Measurements from ENCODE around the gene LINC00237. TPM values are rescaled to one million over a fixed set of nuclear protein-coding genes. Genes with fewer than 3 reads are reported as not detected.

LINC00237 gene
- total and polyA plus RNA-seq, 9 donors: 0.72 TPM; not detected in 8

- intact Hi-C loops (cut with DNase I): no loop called here
- Histone ChIP-seq H3K9me3 (no peaks in the 10 kb centered on the region), H3K36me3 (no peaks in the 10 kb centered on the region), H3K4me1 (ENCODE audit: insufficient read depth) (no peaks in the 10 kb centered on the region), H3K27ac (peak overlapping the region in 1 of 2 donors; percentile 57), H3K27me3 (no peaks in the 10 kb centered on the region), H3K4me3 (peak overlapping the region; percentile 97)
- no peak for TF ChIP-seq EP300 (IDR thresholded peaks at IDR 0.05)
- TF ChIP-seq POLR2A (IDR thresholded peaks at IDR 0.05): no peak
- TF ChIP-seq, protein P1, sequence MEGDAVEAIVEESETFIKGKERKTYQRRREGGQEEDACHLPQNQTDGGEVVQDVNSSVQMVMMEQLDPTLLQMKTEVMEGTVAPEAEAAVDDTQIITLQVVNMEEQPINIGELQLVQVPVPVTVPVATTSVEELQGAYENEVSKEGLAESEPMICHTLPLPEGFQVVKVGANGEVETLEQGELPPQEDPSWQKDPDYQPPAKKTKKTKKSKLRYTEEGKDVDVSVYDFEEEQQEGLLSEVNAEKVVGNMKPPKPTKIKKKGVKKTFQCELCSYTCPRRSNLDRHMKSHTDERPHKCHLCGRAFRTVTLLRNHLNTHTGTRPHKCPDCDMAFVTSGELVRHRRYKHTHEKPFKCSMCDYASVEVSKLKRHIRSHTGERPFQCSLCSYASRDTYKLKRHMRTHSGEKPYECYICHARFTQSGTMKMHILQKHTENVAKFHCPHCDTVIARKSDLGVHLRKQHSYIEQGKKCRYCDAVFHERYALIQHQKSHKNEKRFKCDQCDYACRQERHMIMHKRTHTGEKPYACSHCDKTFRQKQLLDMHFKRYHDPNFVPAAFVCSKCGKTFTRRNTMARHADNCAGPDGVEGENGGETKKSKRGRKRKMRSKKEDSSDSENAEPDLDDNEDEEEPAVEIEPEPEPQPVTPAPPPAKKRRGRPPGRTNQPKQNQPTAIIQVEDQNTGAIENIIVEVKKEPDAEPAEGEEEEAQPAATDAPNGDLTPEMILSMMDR (IDR thresholded peaks at IDR 0.05): no peak
- WGBS, 3 donors: 2 to 3% (median 2%) methylated on average over 24 to 25 of the region's 25 CpGs
- DNase-seq: peak in 4 of 5 donors; percentile 31 to 51 (median 38)
These were observed 19.1 kb upstream of the LINC00237 start for GRCh38 chr20:21125072-21125848.

DNA sequence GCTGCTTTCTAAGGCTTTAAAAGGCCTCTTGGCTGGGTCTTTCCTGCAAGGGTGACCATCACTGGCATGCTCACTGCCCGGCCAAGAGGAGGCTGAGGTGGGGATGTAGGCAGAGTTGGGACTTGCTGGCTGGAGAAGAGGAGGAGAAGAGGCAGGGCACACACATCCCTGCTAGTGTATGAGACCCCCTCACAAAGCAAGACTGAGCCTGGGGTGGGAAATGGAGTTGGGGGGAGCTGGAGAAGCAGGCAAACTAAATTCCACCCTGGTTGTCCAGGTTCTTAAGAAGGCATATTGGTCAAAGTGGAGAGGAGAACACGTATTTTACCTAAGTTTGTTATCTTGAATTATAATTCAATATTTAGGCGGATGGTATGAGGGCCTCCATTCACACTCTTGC lies 18.0 kb upstream of the LINC00237 start:
- TF ChIP-seq, protein P1 (IDR thresholded peaks at IDR 0.05): no peak
- TF ChIP-seq EP300 (IDR thresholded peaks at IDR 0.05): no peak
- no peak for TF ChIP-seq POLR2A (IDR thresholded peaks at IDR 0.05)
- Histone ChIP-seq H3K4me1 (ENCODE audit: insufficient read depth) (no peaks in the 10 kb centered on the region), H3K36me3 (no peaks in the 10 kb centered on the region), H3K4me3 (no peak overlapping the region), H3K27ac (no peak overlapping the region), H3K9me3 (no peaks in the 10 kb centered on the region), H3K27me3 (no peaks in the 10 kb centered on the region)
- DNase-seq: no peak
- WGBS, 3 donors: 88 to 91% (median 91%) methylated on average over 3 of the region's 3 CpGs
- intact Hi-C loops (cut with DNase I): no loop called here

DNA sequence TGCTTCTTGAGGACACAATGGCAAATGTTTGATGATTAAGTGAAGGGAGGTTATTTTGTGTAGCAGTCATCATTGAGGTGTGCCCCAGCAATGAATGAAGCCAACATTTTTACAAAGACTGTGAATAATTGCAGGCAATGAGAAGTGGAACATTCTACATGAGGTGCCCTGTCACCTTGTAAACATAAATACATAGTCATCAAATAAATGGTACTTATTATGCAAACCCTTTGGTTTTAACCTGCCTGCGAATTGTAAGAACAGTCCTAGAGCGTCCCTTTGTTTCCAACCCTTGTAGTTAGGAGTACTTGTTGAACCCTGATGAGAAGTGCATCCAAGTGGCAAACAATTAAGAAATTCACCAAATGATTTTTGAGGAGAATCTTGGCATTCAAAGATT lies 12.6 kb upstream of the LINC00237 start:
- Histone ChIP-seq H3K4me3 (no peak overlapping the region), H3K36me3 (no peaks in the 10 kb centered on the region), H3K27me3 (no peaks in the 10 kb centered on the region), H3K9me3 (no peaks in the 10 kb centered on the region), H3K4me1 (ENCODE audit: insufficient read depth) (no peaks in the 10 kb centered on the region), H3K27ac (no peak overlapping the region)
- 92 to 96% (median 96%) methylated on average over 2 of the region's 2 CpGs for WGBS, 3 donors
- no peak for DNase-seq
- intact Hi-C loops (cut with DNase I): no loop called here
- no peak for TF ChIP-seq POLR2A (IDR thresholded peaks at IDR 0.05)
- TF ChIP-seq, protein P1 (IDR thresholded peaks at IDR 0.05): no peak
- TF ChIP-seq EP300 (IDR thresholded peaks at IDR 0.05): no peak

DNA sequence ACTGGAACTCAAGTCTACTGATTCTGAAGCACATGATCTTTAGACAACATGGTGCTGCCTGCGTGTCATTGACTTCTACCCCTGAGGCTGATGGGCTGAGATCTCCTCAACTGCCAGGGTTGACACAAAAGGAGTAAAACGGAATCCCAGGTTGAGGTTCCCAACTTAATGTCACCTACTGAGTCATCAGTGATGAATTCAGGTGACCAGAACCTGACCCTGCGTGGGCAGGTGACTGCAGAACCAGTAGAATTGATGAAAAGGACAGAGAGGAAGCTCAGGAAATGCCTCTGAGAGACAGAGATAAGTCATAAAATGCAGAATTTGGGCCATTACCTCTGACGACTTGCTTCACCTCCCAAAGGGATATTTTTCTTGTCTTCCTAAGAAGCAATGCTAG lies 12.0 kb upstream of the LINC00237 start:
- no peaks in the 10 kb centered on the region for H3K36me3 ChIP-seq
- H3K4me1 ChIP-seq (ENCODE audit: insufficient read depth): no peaks in the 10 kb centered on the region
- H3K9me3 ChIP-seq: no peaks in the 10 kb centered on the region
- WGBS, 3 donors: 56 to 60% (median 59%) methylated on average over 4 of the region's 4 CpGs
- intact Hi-C loops (cut with DNase I): no loop called here
- no peak for DNase-seq
- TF ChIP-seq, protein P1 (IDR thresholded peaks at IDR 0.05): no peak
- TF ChIP-seq POLR2A (IDR thresholded peaks at IDR 0.05): no peak
- TF ChIP-seq EP300 (IDR thresholded peaks at IDR 0.05): no peak
- H3K27me3 ChIP-seq: no peaks in the 10 kb centered on the region
- no peak overlapping the region for H3K27ac ChIP-seq
- H3K4me3 ChIP-seq: no peak overlapping the region

All from ovary (tissue), 9 donors.